H9 (cell line): ENCODE data around the gene ADGRF1. TPM values are rescaled to one million over a fixed set of nuclear protein-coding genes. Genes with fewer than 3 reads are reported as not detected.

Experiments
- DNase-seq: peaks from one replicate; pipeline ENCODE4 v3.0.0-alpha.2; 2017
- H2AFZ ChIP-seq: one replicate; pipeline ENCODE4 v1.6.1; 2013; ENCODE audit warnings: mild to moderate bottlenecking, low read length, control low read depth, moderate library complexity
- H2AK5ac ChIP-seq: 2 replicates; pipeline ENCODE4 v1.6.1; 2013; ENCODE audit warnings: low read length, control low read depth, mixed read lengths; ENCODE audit not compliant: insufficient read length
- H2BK120ac ChIP-seq: one replicate; pipeline ENCODE4 v1.6.1; 2013; ENCODE audit warnings: low read depth, mild to moderate bottlenecking, low read length, control low read depth, inconsistent platforms; ENCODE audit not compliant: poor library complexity, severe bottlenecking
- H2BK12ac ChIP-seq: 2 replicates; pipeline ENCODE4 v1.6.1; 2013; ENCODE audit warnings: low read length, control low read depth, mixed read lengths, low read depth; ENCODE audit not compliant: insufficient read length
- H2BK15ac ChIP-seq: 2 replicates; pipeline ENCODE4 v1.6.1; 2013; ENCODE audit warnings: low read depth, low read length, control low read depth
- H2BK20ac ChIP-seq: one replicate; pipeline ENCODE4 v1.6.1; 2013; ENCODE audit warnings: low read depth, mild to moderate bottlenecking, low read length, control low read depth, inconsistent platforms; ENCODE audit not compliant: poor library complexity, severe bottlenecking
- H2BK5ac ChIP-seq: 2 replicates; pipeline ENCODE4 v1.6.1; 2013; ENCODE audit warnings: low read length, control low read depth, mixed read lengths; ENCODE audit not compliant: insufficient read length
- H3K14ac ChIP-seq: 2 replicates; pipeline ENCODE4 v1.6.1; 2013; ENCODE audit warnings: low read length, control low read depth; ENCODE audit not compliant: insufficient read depth
- H3K18ac ChIP-seq: 2 replicates; pipeline ENCODE4 v1.6.1; 2013; ENCODE audit warnings: low read depth, mild to moderate bottlenecking, mixed read lengths, low read length, control low read depth; ENCODE audit not compliant: insufficient read length
- H3K23ac ChIP-seq: 2 replicates; pipeline ENCODE4 v1.6.1; 2013; ENCODE audit warnings: low read length, control low read depth, mixed read lengths, low read depth; ENCODE audit not compliant: insufficient read length
- H3K23me2 ChIP-seq: 2 replicates; pipeline ENCODE4 v1.6.1; 2013; ENCODE audit warnings: low read depth, mild to moderate bottlenecking, mixed read lengths, low read length, control low read depth; ENCODE audit not compliant: insufficient read length, poor library complexity, severe bottlenecking
- H3K27ac ChIP-seq: 2 replicates; pipeline ENCODE4 v1.5.1; 2013; ENCODE audit warnings: low read length, control low read depth, mixed read lengths, low read depth; ENCODE audit not compliant: insufficient read length
- H3K27me3 ChIP-seq: 2 replicates; pipeline ENCODE4 v1.6.1; 2013; ENCODE audit warnings: low read length, control low read depth, inconsistent platforms; ENCODE audit not compliant: insufficient read depth
- H3K4ac ChIP-seq: 2 replicates; pipeline ENCODE4 v1.6.1; 2013; ENCODE audit warnings: low read depth, mild to moderate bottlenecking, control low read depth, inconsistent platforms, low read length, moderate library complexity
- H3K4me1 ChIP-seq: 2 replicates; pipeline ENCODE4 v1.6.1; 2013; ENCODE audit warnings: low read length, control low read depth, inconsistent platforms; ENCODE audit not compliant: insufficient read depth
- H3K4me2 ChIP-seq: 2 replicates; pipeline ENCODE4 v1.6.1; 2013; ENCODE audit warnings: low read length, control low read depth, mixed read lengths; ENCODE audit not compliant: insufficient read length, insufficient read depth
- H3K56ac ChIP-seq: 2 replicates; pipeline ENCODE4 v1.6.1; 2013; ENCODE audit warnings: low read depth, mild to moderate bottlenecking, mixed read lengths, low read length, control low read depth; ENCODE audit not compliant: insufficient read length
- H3K79me1 ChIP-seq: 2 replicates; pipeline ENCODE4 v1.6.1; 2013; ENCODE audit warnings: low read depth, mild to moderate bottlenecking, moderate library complexity, low read length, control low read depth, inconsistent platforms; ENCODE audit not compliant: insufficient read depth, poor library complexity, severe bottlenecking
- H3K79me2 ChIP-seq: 2 replicates; pipeline ENCODE4 v1.6.1; 2013; ENCODE audit warnings: low read length, control low read depth, inconsistent platforms; ENCODE audit not compliant: insufficient read depth
- H3K9ac ChIP-seq: 2 replicates; pipeline ENCODE4 v1.6.1; 2013; ENCODE audit warnings: low read length, control low read depth, mixed read lengths; ENCODE audit not compliant: insufficient read length; ENCODE audit errors: extremely low read depth
- H3K9me3 ChIP-seq: one replicate; pipeline ENCODE4 v1.6.1; 2013; ENCODE audit warnings: low read depth, low read length, inconsistent platforms; ENCODE audit not compliant: control insufficient read depth
- H3T11ph ChIP-seq: one replicate; pipeline ENCODE4 v1.6.1; 2013; ENCODE audit warnings: mild to moderate bottlenecking, low read length, control low read depth, inconsistent platforms
- H4K20me1 ChIP-seq: one replicate; pipeline ENCODE4 v1.6.1; 2013; ENCODE audit not compliant: control insufficient read depth, insufficient read length, insufficient read depth
- H4K5ac ChIP-seq: 2 replicates; pipeline ENCODE4 v1.6.1; 2013; ENCODE audit warnings: low read depth, mild to moderate bottlenecking, mixed read lengths, low read length, control low read depth; ENCODE audit not compliant: insufficient read length
- H4K8ac ChIP-seq: replicated peaks from 2 replicates; pipeline ENCODE4 v1.6.1; 2013; ENCODE audit warnings: low read length, control low read depth, mixed read lengths, low read depth; ENCODE audit not compliant: insufficient read length
- H4K91ac ChIP-seq: 2 replicates; pipeline ENCODE4 v1.6.1; 2013; ENCODE audit warnings: low read depth, mild to moderate bottlenecking, moderate library complexity, mixed read lengths, low read length, control low read depth; ENCODE audit not compliant: insufficient read length
- H3K27ac Mint-ChIP-seq, 3 experiments: 2 replicates in 2 of 3; 3 replicates in 1 of 3; pipeline ENCODE4 v1.8.0; 2020 to 2021; ENCODE audit warnings: mixed read lengths in 3 of 3, mild to moderate bottlenecking in 1 of 3, moderate library complexity in 1 of 3
- H3K27me3 Mint-ChIP-seq: 2 replicates; pipeline ENCODE4 v1.8.0; 2021; ENCODE audit warnings: low read depth, mild to moderate bottlenecking, moderate library complexity, mixed read lengths
- H3K36me3 Mint-ChIP-seq, 3 experiments: 2 replicates in 2 of 3; 3 replicates in 1 of 3; pipeline ENCODE4 v1.8.0; 2020 to 2021; ENCODE audit warnings: low read depth in 3 of 3, mixed read lengths in 3 of 3; ENCODE audit not compliant: insufficient read depth in 1 of 3
- H3K4me1 Mint-ChIP-seq, 2 experiments: 2 replicates each; pipeline ENCODE4 v1.8.0; 2020; ENCODE audit warnings: mixed read lengths in 2 of 2
- H3K4me3 Mint-ChIP-seq, 2 experiments: 2 replicates in 1 of 2; 3 replicates in 1 of 2; pipeline ENCODE4 v1.8.0; 2020 to 2021; ENCODE audit warnings: mild to moderate bottlenecking in 2 of 2, mixed read lengths in 2 of 2, moderate library complexity in 1 of 2
- H3K9me3 Mint-ChIP-seq, 2 experiments: 2 replicates in 1 of 2; 3 replicates in 1 of 2; pipeline ENCODE4 v1.8.0; 2020; ENCODE audit warnings: mild to moderate bottlenecking in 2 of 2, mixed read lengths in 2 of 2, moderate library complexity in 1 of 2
- WGBS: extraction: QIAGEN DNeasy Blood & Tissue Kit; methylation state at CpG from one replicate; pipeline ENCODE4 v1.1.7; 2013; ENCODE audit warnings: missing lambda C conversion rate, low lambda C conversion rate, mixed read lengths; ENCODE audit not compliant: insufficient read length; ENCODE audit errors: extremely low coverage; 5-methylcytosine and 5-hydroxymethylcytosine counted together
- total RNA-seq: library from RNA; stranded (reverse); gene quantifications from 2 replicates; pipeline ENCODE4 v1.2.1, GENCODE V29; 2021
- TF ChIP-seq, protein P1 (sequence below): fragments of 200-600 bp; sonication (generic); conservative IDR thresholded peaks from 3 replicates; pipeline ENCODE4 v1.8.0; 2021; ENCODE audit warnings: antibody characterized with exemption, mild to moderate bottlenecking

The ADGRF1 gene
- total RNA-seq, 1 experiment from 2014 or later = not detected

DNA sequence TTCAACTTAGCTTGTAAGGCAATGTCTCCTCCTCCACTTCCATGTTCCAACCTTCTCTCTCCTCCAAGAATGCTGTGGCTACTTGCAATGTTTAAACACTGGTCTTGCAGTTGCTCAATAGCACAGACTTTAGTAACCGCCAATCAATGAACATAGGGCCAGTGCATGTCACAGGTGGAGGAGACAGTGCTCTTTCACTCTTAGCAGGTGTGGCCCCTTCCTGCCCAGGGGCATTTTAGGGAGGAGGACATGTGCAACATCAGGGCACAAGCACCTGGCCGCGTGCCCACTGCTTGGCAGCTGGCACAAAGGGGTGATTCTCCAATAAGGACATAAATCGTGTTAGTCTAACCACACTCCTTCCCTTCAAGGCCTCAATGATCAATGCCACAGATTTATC, 41.3 kb downstream of the ADGRF1 start:
- H2AFZ ChIP-seq = no peak overlapping the region
- H3K56ac ChIP-seq = no peak overlapping the region
- no peak overlapping the region for H3K4ac ChIP-seq
- no peak overlapping the region for H3K23ac ChIP-seq
- no peak overlapping the region for H3K9ac ChIP-seq
- H4K20me1 ChIP-seq = no peaks in the 10 kb centered on the region
- Mint-ChIP-seq H3K9me3 (no peaks in the 10 kb centered on the region), H3K4me1 (no peaks in the 10 kb centered on the region), H3K27ac (peak overlapping the region in 1 of 3 experiments; percentile 68; a peak in 1 of 7 replicates), H3K36me3 (no peaks in the 10 kb centered on the region), H3K27me3 (no peaks in the 10 kb centered on the region; the same call in 1 of the 2 replicates), H3K4me3 (no peak overlapping the region)
- no peak overlapping the region for H2BK120ac ChIP-seq
- no peak overlapping the region for H2BK15ac ChIP-seq
- no peak overlapping the region for H3K18ac ChIP-seq
- no peaks in the 10 kb centered on the region for H3K23me2 ChIP-seq
- H3K4me1 ChIP-seq = no peaks in the 10 kb centered on the region
- TF ChIP-seq, protein P1, sequence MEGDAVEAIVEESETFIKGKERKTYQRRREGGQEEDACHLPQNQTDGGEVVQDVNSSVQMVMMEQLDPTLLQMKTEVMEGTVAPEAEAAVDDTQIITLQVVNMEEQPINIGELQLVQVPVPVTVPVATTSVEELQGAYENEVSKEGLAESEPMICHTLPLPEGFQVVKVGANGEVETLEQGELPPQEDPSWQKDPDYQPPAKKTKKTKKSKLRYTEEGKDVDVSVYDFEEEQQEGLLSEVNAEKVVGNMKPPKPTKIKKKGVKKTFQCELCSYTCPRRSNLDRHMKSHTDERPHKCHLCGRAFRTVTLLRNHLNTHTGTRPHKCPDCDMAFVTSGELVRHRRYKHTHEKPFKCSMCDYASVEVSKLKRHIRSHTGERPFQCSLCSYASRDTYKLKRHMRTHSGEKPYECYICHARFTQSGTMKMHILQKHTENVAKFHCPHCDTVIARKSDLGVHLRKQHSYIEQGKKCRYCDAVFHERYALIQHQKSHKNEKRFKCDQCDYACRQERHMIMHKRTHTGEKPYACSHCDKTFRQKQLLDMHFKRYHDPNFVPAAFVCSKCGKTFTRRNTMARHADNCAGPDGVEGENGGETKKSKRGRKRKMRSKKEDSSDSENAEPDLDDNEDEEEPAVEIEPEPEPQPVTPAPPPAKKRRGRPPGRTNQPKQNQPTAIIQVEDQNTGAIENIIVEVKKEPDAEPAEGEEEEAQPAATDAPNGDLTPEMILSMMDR = no peak
- H3K27ac ChIP-seq = no peak overlapping the region
- H4K91ac ChIP-seq = no peak overlapping the region
- no peak overlapping the region for H2BK20ac ChIP-seq
- DNase-seq = no peak
- no peak overlapping the region for H2AK5ac ChIP-seq
- H3K79me2 ChIP-seq = no peaks in the 10 kb centered on the region
- no peak overlapping the region for H2BK5ac ChIP-seq
- no peak overlapping the region for H2BK12ac ChIP-seq
- no peak overlapping the region for H4K5ac ChIP-seq
- H3K79me1 ChIP-seq = no peaks in the 10 kb centered on the region
- H3K14ac ChIP-seq = no peak overlapping the region
- H3K4me2 ChIP-seq = no peak overlapping the region
- H3K27me3 ChIP-seq = no peaks in the 10 kb centered on the region
- H3T11ph ChIP-seq = no peak overlapping the region
- no peak overlapping the region for H4K8ac ChIP-seq
- WGBS = no CpG with 5 or more reads among the region's 4 CpGs
- no peaks in the 10 kb centered on the region for H3K9me3 ChIP-seq
